Stimulated activated CD4-positive, alpha-beta T cell treated with anti-CD3 and anti-CD28 coated beads, Interleukin-1b, Interleukin-23, amount 100 ng/mL, for 4 hours (primary cell): ENCODE data around the gene FCER1G.
"Not testable (repeated sequence)": the region's sequence is repeated elsewhere in the genome, so short reads cannot be mapped to it uniquely, and the experiment has no call there.

Experiments
- DNase-seq, 2 donors: peaks; one replicate each; pipeline ENCODE4 v3.0.0-alpha.2; 2020; ENCODE audit warnings: low read depth in 2 of 2

The FCER1G gene

DNA sequence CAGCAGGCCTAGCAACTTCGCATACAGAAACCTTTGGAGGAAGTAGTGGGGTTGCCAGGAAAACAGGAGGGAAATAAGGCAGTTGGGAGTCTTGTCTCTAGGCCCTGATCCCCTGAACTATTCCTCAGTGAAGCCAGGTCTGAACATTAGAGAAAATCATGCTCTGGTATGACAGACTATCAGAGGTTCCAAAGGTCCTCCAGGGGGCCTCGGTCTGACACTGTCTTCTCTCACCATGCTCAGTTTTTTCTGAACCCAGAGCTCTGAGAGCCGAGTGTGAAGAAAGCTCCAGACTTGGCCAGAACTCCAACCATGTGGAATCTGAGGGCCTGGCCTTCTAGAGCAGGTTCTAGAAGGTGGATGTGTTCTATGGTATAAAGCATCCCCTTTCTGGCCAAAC, 14.8 kb downstream of the FCER1G start:
- DNase-seq = no peak

DNA sequence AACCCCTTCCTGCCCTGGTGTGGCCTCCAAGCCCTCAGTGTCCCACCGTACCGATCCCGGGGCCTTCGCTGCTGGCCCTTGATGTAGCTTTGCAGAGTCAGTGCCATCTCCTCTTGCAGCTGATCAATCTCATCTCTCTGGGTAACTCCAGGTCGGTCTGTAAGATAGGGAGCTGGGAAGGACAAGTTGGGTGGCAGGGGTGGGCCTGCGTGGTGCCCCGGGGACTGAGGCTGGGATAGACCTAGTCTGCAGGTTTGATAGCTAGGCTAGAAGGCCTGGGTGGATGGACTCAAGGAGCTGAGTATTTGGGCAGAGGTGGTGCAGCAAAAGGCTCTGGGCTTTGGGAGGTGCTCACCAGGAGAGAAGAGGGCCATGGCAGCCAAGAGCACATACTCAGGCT, 15.7 kb downstream of the FCER1G start:
- DNase-seq = no peak

DNA sequence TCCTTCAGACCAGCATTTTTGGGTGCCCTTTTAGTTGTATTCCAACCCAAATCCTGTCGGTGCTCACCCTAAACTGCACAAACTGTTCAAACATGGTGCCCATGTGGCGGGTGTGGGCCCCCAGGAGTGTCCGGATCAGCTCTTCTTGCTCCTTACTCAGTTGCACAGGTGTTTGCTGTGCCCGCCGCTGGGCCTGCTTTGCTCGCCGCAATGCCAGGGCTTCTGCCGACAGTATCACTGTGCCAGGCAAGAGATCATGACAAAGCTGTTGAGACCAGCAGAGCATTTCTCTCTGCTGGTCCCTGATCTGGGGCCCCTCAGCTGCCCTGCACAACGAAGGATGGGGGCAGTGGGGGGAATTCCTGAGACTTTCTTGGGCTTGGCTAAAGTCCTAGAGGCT, 18.0 kb downstream of the FCER1G start:
- no peak for DNase-seq

DNA sequence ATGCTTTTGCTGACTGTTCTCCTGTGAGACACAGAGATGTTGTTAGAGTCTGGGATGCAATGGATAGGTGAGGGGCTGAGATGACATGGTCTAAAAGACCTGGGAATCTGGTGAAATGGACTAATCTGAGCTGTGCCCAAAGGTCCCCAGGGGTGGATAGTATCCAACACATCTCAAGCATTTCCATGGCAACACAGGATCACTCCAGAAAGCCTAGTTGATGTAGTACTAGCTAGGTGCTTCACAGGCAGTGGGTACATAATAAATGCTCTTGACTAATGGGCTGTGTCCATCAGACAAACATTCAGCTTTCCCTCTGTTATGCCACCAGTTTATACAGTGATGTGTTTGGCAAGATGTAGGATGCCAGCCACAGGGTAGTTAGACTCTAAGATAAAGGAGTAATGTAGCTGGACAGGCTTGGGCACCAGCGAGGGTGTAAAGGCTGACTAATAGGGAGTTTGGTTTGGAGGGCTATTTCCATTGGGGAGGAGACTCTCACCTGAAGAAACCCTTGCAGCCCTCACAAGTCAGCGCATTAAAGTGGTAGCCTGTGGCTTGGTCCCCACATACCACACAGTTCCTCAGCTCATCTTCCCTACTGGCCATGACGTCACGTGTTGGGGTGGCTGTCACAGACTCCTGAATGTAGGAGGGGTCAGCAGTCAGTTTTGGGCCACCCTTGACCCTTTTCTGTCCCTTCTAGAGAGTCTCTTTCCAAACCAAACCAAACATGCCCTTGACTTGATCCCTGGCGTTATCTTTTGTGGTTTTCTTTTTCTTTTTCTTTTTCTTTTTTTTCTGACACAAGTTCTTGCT, 21.1 kb downstream of the FCER1G start:
- no peak for DNase-seq

DNA sequence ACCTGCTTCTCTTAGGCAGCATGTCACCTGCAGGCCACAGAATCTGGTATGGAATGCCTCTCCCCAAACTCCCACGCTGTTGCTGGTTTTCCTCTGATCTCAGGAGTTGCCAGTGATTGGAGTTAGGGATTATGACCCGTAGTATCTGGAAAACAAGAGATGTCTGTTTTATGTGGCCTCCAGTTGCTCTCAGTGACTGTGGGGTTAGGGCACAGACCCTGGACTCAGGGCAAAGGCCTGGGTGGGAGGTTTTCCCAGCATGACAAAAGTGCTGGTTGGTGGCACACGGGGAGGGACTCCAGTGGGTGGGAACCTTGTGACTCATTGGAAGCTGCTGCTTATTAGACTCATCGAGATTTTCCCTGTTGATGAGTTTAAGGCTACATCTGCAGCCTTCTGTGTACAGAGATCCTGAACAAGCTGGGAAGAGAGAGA, 23.0 kb downstream of the FCER1G start, which contains the start of gene NR1I3:
Gene NR1I3, minus strand, starts transcription at position 165 of the 435 bp plus-strand sequence. CDS start 1,638 bp downstream, outside the sequence.
- DNase-seq = no peak

DNA sequence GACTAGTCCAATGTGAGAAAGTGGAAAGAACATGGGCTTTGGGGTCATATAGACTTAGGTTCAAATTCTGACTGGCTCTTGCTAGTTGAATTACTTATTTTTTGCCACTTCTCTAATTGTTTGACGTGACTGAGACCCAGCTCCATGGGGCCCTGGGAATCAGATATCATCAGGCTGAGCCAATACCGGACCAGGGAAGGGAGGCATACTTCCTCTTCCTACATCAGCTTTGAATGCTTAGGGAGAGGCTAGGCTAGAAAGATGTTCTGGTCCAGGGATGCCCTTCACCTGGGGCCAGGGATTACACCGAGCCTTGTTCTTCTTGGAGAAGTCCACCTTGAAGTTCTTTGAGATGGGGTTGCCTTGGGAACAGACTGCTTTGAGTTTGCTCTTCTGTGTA, 26.6 kb downstream of the FCER1G start:
- DNase-seq = no peak

DNA sequence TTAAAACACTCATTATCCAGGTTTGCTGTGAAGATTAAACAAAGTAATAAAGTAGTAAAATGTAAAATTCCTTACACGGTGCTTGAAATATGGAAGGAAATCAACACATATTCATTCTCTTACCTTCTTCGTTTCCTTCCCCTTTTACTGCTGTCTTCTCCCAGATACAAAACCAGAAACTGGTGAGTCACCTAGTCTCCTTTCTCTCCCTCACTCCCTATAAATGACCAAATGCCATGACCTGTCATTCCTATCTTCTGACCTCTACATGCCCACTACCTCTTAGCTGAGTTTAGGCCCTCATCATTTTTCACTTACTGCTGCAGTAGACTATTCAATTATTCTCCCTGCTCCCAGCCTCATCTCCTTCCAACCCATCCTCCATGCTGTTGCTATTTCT, 27.2 kb downstream of the FCER1G start:
- DNase-seq = no peak

DNA sequence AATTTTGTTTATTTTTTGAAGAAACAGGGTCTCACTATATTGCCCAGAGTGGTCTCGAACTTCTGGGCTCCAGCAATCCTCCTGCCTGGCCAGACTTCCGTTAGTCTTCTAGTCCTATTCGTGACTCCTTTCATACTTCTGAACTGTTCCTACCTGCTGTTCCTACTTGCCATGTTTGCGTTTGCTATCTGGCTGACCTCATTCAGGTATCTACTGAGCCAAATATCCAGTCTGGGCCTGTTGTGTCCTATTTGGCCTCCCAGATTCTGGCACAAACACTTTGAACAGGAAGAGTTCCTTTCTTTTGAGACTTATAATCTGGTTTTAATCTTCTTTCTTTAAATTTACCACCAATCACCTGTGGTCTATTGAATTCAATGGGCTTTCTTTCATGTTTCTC, 29.8 kb downstream of the FCER1G start:
- no peak for DNase-seq

DNA sequence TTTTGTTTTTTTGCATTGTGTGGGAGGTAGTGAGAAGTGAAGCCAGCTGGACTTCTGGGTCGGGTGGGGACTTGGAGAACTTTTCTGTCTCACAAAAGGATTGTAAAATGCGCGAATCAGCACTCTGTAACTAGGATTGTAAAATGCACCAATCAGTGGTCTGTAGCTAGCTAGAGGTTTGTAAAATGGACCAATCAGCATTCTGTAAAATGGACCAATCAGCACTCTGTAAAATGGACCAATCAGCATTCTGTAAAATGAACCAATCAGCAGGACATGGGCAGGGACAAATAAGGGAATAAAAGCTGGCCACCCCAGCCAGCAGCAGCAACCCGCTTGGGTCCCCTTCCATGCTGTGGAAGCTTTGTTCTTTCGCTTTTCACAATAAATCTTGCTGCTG, 35.0 kb downstream of the FCER1G start:
- not testable (repeated sequence) for DNase-seq

DNA sequence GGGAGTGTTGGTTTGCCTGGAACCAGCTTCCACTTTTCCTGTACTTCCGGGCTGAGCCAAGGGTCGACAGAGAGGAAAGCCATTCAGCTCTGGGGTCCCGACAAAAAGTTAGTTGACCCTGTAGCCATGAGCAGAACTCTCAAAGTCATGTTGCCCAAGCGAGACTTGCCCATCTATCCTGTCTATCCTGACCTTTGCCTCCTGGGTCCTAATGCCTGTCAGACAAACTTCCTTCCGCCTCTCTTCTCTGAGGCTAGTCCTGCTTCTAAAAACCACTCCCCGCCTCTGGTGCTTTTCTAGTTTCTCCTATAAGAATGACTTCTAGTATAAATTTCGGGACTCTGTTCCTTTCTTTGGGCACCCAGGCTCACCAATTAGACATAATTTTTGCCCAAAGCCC, 35.7 kb downstream of the FCER1G start:
- no peak for DNase-seq

DNA sequence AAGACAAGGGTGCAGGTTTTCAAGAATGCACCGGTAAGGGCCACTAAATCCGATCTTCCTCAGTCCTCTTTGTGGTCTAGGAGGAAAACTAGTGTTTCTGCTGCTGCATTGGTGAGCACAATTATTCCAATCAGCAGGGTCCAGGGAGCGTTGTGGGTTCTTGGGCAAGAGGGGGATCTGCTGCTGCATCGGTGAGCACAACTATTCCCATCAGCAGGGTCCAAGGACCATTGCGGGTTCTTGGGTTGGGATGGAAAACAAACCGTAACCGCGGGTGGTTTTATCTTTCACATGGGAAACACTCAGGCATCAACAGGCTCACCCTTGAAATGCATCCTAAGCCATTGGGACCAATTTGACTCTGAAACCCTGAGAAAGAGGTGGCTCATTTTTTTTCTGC, 36.5 kb downstream of the FCER1G start:
- DNase-seq = no peak

DNA sequence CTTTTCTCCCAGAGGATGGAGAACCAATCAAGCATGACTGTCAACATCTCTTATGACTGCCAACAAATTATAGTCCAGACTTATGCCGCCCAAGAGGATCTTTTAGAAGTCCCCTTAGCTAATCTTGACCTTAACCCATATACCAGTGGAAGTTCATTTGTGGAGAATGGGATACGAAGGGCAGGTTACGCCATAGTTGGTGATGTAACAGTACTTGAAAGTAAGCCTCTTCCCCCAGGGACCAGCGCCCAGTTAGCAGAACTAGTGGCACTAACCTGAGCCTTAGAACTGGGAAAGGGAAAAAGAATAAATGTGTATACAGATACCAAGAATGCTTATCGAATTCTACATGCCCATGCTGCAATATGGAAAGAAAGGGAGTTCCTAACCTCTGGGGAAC, 40.2 kb downstream of the FCER1G start:
- not testable (repeated sequence) for DNase-seq

DNA sequence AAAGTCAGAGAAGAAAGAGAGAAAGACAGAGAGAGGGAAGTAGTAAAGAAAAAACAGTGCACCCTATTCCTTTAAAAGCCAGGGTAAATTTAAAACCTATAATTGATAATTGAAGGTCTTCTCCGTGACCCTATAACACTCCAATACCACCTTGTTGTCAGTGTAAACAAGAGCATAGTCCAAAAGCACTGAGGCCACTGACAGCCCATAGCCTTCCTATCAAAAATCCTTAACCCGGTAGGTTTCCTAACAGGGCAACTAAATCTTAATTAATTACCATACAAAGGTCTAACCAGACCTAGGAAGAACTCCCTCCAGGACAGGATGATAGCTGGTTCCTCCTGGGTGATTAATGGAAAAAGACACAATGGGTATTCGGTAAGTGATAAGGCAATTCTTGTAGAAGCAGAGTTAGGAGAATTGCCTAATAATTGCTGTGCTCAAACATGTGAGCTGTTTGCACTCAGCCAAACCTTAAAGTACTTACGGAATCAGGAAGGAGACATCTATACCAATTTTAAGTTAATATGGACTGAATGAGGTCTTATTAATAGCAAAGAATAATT, 40.9 kb downstream of the FCER1G start:
- DNase-seq = not testable (repeated sequence)

DNA sequence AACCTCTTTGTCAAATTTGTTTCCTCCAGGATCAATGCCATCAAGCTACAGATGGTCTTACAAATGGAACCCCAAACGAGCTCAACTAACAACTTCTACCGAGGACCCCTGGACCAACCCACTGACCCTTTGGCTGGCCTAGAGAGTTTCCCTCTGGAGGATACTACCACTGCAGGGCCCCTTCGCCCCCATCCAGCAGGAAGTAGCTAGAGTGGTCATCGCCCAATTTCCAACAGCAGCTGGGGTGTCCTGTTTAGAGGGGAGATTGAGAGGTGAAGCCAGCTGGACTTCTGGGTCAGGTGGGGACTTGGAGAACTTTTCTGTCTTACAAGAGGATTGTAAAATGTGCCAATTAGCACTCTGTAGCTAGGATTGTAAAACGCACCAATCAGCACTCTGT, 42.0 kb downstream of the FCER1G start:
- DNase-seq = not testable (repeated sequence)

DNA sequence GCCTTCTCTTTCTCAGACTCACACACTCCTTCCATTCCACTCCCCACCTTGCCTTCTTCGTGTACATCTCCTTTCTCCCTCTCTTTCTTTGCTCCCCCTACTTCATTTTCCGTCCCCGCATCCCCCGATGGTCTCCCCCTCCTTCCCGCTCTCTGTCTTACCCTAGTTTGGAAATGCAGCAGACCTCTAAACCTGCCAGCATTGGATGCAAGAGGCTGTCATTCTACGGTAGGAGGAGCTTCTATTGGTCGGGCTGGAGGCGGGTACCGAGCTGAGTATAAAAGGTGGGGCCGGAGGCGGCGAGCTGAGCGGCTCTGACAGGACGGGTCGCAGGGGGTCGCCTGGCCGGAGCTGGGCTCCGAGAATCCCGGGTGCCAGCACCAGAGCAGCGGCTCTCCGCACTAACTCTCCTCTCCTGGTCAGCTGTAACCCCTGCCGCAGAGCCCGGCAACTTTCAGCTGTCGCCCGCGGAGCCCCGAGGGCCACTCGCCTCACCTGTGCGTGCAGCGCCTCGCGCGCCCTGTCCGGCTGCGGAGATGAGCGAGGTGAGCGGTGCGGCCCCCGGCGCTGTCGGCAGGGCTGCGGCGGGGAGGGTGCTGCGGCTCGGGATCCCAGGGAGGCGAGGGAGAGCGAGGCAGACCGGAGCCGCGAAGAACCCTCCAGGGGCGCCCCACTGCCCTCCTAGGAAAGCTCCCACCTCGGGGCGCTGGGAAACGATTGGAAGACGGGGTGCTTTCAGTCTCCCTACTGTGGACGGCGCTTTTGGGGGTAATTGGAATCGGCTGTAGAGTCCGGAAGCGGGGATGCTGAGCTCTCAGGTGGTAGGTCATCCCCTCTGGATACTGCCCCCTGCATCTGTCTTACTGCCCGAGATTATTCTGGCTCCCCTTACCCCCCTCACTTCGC, 43.6 kb downstream of the FCER1G start, which contains the start of gene PCP4L1:
Gene PCP4L1, plus strand, starts transcription at position 307 of the 906 bp plus-strand sequence. Its CDS starts 230 bp downstream, at position 537.
- DNase-seq = peak in 1 of 2 donors; percentile 29

DNA sequence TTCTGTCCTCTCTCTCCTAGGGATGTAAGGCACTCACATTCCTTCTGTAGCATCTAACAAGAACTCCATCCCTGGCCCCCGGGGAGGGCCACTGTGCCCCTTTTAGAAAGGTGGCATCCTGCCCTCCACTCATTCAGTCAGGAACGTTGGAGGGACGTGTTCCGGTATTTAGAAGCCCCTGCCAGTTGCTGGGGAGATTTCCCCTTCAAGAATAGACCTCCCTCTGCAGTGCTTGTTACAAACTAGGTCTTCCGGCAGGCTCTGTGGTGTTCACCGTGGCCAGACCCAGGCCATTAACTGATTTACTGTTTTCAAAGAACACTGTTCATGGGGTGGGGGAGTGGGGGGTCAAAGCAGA, 44.2 kb downstream of the FCER1G start:
- DNase-seq = no peak

DNA sequence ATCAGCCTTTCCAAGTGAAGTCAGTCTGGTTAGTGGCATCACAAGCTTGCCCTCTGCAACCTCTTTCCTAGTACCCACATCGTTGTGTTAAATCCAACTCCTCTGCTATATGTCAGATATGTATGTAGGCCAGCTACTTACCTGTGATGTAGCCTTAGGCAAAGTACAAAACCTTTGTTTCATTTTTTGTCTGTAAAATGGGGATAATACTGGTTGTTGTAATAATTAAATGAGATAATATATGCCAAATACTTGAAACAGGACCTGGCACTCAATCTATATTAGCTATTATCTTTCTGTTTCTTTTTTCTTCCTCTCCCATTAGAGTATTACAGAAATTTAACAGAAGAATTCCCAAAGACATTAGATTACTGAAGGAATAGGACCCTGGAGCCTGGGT, 44.7 kb downstream of the FCER1G start:
- DNase-seq = no peak

DNA sequence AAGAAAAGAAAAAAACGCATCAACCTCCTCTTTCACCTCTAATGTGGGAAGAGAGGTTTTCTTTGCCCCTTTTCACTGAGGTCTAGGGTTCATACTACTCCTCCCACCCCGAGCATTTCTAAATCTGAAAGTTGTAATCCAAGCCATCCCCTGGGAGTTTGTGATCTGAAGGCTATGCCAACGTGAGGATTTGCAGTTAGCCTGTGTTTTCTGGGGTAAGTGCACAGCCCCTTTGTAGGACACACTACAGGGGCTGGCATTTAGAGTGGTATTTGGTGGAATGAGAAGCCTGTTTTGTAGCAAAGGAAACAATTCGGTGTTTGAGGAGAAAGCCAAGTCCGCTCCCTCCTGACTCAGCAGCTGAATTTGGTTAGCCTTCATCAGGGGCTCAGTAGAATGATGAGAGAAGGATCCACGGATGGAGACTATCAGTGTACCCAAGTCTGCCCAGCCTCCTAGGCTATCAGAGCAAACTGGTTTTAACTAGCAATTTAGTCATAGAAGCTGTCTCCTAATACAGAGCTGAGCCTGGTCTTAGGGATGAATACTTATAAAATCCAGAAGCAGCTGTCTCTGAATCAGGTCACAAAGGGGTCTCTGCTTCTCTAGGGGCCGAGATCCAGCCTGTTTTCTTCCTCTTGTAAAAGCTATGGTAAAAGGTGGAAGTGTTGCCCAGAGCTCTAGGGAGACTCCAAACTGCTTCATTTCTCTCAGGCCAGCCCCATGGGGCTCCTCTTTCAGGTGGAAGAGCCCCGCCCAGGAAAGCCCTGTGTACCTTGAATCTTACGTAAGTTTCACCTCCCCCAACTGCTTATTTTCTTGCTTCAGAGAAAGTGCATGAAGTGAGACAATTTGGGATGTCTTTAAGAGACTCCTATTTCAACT, 45.5 kb downstream of the FCER1G start:
- DNase-seq = no peak

DNA sequence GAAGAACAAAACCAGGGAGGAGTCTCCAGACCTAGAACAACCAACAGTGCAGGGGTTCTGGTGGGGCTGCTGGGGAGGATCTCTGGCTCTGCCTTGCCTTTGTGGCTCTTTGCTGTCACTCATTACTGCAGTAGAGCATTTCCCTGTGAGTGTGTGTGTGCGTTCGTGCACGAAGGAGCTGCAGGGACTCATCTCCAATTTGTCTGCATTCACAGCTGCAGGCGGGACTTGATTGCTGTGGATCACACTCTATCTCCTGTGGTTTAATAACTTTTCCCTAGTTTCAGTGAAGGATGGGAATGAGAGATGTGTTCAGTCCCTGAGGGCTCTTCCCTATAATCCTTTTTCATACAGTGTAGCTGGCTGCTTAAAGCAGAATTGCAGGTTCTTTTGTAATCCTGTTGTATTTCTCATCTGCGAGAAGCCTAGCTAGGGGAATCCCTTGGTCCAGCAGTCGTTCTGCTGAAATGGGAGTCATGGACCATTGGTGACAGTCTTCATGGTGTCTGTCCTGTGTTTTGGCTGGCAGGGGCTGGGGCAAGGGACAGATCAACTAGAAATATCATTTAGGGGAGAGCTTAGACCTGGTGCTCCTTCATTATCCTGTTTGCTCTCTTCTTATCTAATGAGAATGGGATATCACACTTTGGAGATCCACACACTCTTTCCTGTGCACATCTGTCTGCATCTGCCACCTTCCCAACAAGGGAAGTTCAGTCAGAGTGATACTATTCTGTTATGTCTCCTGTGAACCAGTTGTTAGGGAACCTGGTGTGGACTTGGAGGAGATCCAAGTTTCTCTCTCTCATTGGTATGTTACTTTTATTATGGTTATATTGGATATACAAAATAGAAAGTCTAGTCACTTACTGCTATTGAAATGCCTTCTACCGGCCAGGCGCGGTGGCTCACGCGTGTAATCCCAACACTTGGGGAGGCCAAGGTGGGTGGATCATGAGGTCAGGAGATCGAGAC, 46.5 kb downstream of the FCER1G start:
- DNase-seq = no peak

DNA sequence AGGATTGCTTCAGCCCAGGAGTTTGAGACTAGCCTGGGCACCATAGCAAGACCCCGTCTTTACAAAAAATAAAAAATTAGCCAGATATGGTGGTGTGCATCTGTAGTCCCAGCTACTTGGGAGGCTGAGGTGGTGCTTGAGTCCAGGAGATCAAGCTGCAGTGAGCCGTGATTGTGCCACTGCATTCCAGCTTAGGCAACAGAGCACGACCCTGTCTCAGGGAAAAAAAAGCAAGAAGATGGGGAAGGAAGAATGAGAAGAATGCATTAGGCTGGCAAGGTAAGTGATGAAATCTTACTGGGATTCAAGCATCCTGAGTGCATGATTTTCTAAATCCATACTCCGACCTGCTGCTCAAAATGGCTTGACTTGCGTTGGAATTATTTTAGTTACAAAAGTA, 50.2 kb downstream of the FCER1G start:
- no peak for DNase-seq
